C4-2B (cell line): ENCODE measurements around the gene SNF8.

Experiments
- H3K27ac ChIP-seq: fragments of 450-650 bp; 2 replicates; pipeline ENCODE4 v1.5.1; 2017
- CTCF ChIP-seq: fragments of 450-650 bp; conservative IDR thresholded peaks from 2 replicates; pipeline ENCODE4 v1.5.1; 2017; ENCODE audit warnings: mild to moderate bottlenecking
- ZFX ChIP-seq: fragments of 450-650 bp; IDR thresholded peaks from 2 replicates; pipeline ENCODE4 v1.6.1; 2017

The SNF8 gene

GRCh38 chr17:48985436-48986245, 41.0 kb upstream of the SNF8 start:
- TF ChIP-seq CTCF, result no peak
- no peak for TF ChIP-seq ZFX

GRCh38 chr17:48981927-48982539, 37.4 kb upstream of the SNF8 start:
- no peak overlapping the region for H3K27ac ChIP-seq
- TF ChIP-seq CTCF (no peak), ZFX (no peak)

More at GRCh38 chr17:48985436-48986245, 41.0 kb upstream of the SNF8 start:
- no peak overlapping the region for H3K27ac ChIP-seq

GRCh38 chr17:48973806-48974205, 29.2 kb upstream of the SNF8 start:
- TF ChIP-seq ZFX, result no peak
- no peak overlapping the region for H3K27ac ChIP-seq

DNA sequence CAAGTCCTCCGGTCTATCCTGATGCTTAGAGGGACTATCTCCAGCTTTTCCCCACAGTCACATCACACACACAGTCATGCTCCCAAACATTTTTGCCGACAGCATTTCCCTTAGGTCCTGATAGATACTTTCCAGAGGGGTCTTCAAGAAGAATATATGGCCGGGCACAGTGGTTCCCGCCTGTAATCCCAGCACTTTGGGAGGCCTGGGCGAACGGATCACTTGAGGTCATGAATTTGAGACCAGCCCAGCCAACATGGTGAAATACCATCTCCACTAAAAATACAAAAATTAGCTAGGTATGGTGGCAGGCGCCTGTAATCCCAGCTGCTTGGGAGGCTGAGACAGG, 28.1 kb upstream of the SNF8 start:
- no peak overlapping the region for H3K27ac ChIP-seq
- no peak for TF ChIP-seq CTCF
- TF ChIP-seq ZFX, result no peak

GRCh38 chr17:48970865-48971687, 26.4 kb upstream of the SNF8 start:
- no peak overlapping the region for H3K27ac ChIP-seq
- TF ChIP-seq CTCF (no peak), ZFX (no peak)

GRCh38 chr17:48970224-48970623, 25.6 kb upstream of the SNF8 start:
- no peak for TF ChIP-seq ZFX
- TF ChIP-seq CTCF, result no peak
- no peak overlapping the region for H3K27ac ChIP-seq

DNA sequence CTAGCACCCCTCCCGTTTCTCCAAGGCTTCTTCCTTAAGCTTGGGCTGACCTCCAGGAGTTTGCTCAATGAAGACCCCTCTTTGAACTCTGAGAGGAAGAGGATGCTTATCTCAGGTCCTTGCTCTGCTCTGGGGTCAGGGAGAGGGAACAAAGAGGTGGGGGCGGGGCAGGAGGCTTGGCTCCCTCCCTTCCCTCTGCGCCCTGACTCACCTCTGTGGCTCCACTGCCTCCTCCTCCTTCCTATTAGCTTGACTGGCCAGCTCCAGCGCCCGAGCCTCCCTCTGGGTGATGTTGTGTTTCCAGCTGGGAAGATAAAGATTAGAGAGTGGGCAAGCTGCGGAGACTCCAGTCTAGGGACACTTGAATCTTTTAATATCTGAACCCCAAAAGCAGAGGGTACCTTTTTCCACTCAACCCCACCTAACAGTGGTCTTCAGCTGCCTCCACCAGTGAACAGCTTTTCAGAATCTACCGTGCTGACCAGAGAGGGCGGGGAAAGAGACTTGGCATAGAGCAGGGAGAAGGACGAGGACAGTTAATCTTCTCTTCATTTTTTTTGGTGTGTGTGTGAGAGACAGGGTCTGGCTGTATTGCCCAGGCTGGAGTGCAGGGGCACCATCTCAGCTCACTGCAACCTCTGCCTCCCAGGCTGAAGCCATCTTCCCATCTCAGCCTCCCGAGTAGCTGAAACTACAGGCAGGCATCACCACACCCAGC, 17.0 kb upstream of the SNF8 start:
- TF ChIP-seq ZFX (no peak), CTCF (no peak)
- no peak overlapping the region for H3K27ac ChIP-seq
